ENCODE measurements around the gene POMC. TPM values are rescaled to one million over a fixed set of nuclear protein-coding genes. Genes with fewer than 3 reads are reported as not detected.

Gene POMC
- total RNA-seq, result 0.29 and 0.98 TPM in 2 replicates

DNA sequence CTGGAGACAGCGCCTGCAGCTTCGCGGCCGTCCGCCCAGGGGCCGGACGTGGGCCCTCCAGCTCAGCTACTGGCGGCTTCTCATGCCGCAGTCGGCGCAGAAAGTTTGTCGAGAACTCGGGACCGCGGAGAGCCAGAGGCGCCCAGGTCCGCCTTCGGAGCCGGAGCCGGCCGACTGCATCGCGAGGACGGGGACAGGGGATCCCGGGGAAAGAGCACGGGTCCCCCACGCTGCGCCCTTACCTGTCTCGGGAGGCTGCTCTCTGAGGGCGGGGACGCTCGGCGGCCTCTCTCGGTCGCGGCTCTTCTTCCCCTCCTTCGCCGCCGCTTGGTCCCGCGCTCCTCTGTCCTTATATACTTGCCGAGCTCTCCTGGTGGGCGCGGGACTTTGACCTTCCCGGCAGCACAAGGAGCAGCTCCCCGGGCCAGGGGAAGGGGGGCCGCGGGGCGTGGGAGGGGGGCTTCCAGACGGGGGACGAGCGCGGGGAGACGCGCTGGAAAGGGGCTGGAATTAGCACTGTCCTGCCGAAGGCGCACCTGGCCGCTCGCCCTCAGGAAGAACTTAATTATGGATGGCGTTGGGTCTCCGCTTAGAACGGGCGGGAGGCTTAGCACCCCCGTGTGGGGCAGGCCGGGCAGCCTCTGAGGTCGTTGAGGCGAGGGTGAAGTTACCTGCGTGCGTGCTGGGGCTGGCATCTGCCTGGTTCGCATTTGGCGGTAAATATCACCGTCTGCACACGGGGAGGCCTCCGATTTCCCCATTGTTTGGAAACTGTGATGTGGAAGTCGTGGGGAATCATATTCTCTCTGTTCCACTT is at the start of gene POMC:
Gene POMC, minus strand, starts transcription at position 325 of the 817 bp plus-strand sequence. CDS start 3,808 bp downstream, outside the sequence.

Other genes starting within 250 kb of the POMC start
- 18.0 and 18.7 TPM in 2 replicates for gene ADCY3, start 248.3 kb downstream of the POMC start, total RNA-seq
- gene DNAJC27, start 196.6 kb downstream of the POMC start, total RNA-seq, result 2.0 and 3.2 TPM in 2 replicates
- 0.67 and 1.6 TPM in 2 replicates for gene EFR3B, start 126.5 kb downstream of the POMC start, total RNA-seq
- gene DNMT3A, start 173.3 kb upstream of the POMC start, total RNA-seq, result 23.2 and 28.4 TPM in 2 replicates

All from vein endothelial cell (primary cell).